ACHN (cell line): ENCODE data around the gene PTDSS2.
"Not testable (repeated sequence)": the region's sequence is repeated elsewhere in the genome, so short reads cannot be mapped to it uniquely, and the experiment has no call there.

Experiments used
- DNase-seq: peaks from one replicate; pipeline ENCODE4 v3.0.0-alpha.2; 2015
- in situ Hi-C: cut with HindIII; loops from 2 replicates; pipeline ENCODE4 v1.10.0; 2017; ENCODE audit warnings: low sequenced_read_pairs, low pct_ligation_motif_present, low pct_unique_long_range_greater_than_20kb

PTDSS2 gene

GRCh38 chr11:412641-413119 lies 37.4 kb upstream of the PTDSS2 start:
- in situ Hi-C loops = no loop called here
- no peak for DNase-seq

- no peak for DNase-seq
- in situ Hi-C loops = no loop called here
Observed at GRCh38 chr11:413120-414081, 36.7 kb upstream of the PTDSS2 start.

- DNase-seq = no peak
- in situ Hi-C loops = no loop called here
Observed at GRCh38 chr11:414318-414857, 35.7 kb upstream of the PTDSS2 start.

GRCh38 chr11:415640-416041 lies 34.4 kb upstream of the PTDSS2 start:
- no peak for DNase-seq
- in situ Hi-C loops = no loop called here

GRCh38 chr11:416051-416756 lies 33.9 kb upstream of the PTDSS2 start:
- DNase-seq = no peak

GRCh38 chr11:416757-417621 lies 33.1 kb upstream of the PTDSS2 start:
- in situ Hi-C loops = no loop called here
- DNase-seq = peak; percentile 39

More at GRCh38 chr11:416051-416756, 33.9 kb upstream of the PTDSS2 start:
- in situ Hi-C loops = no loop called here

GRCh38 chr11:417652-418342 lies 32.3 kb upstream of the PTDSS2 start:
- no peak for DNase-seq
- in situ Hi-C loops = no loop called here

GRCh38 chr11:418343-419247 lies 31.5 kb upstream of the PTDSS2 start:
- in situ Hi-C loops = no loop called here
- DNase-seq = no peak

GRCh38 chr11:419248-420005 lies 30.7 kb upstream of the PTDSS2 start:
- in situ Hi-C loops = no loop called here

GRCh38 chr11:420054-420910 lies 29.8 kb upstream of the PTDSS2 start:
- in situ Hi-C loops = no loop called here
- no peak for DNase-seq

More at GRCh38 chr11:419248-420005, 30.7 kb upstream of the PTDSS2 start:
- no peak for DNase-seq

- DNase-seq = no peak
- in situ Hi-C loops = no loop called here
Observed at GRCh38 chr11:420911-421321, 29.2 kb upstream of the PTDSS2 start.

- in situ Hi-C loops = no loop called here
- DNase-seq = no peak
Observed at GRCh38 chr11:422249-422656, 27.8 kb upstream of the PTDSS2 start.

GRCh38 chr11:424232-424631 lies 25.8 kb upstream of the PTDSS2 start:
- in situ Hi-C loops = no loop called here
- DNase-seq = no peak

GRCh38 chr11:424766-425165 lies 25.3 kb upstream of the PTDSS2 start:
- in situ Hi-C loops = not testable (repeated sequence)

GRCh38 chr11:425301-425700 lies 24.8 kb upstream of the PTDSS2 start:
- no peak for DNase-seq
- in situ Hi-C loops = no loop called here

More at GRCh38 chr11:424766-425165, 25.3 kb upstream of the PTDSS2 start:
- not testable (repeated sequence) for DNase-seq
